ENCODE measurements around the gene ABHD8.

The ABHD8 gene, protein sequence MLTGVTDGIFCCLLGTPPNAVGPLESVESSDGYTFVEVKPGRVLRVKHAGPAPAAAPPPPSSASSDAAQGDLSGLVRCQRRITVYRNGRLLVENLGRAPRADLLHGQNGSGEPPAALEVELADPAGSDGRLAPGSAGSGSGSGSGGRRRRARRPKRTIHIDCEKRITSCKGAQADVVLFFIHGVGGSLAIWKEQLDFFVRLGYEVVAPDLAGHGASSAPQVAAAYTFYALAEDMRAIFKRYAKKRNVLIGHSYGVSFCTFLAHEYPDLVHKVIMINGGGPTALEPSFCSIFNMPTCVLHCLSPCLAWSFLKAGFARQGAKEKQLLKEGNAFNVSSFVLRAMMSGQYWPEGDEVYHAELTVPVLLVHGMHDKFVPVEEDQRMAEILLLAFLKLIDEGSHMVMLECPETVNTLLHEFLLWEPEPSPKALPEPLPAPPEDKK

DNA sequence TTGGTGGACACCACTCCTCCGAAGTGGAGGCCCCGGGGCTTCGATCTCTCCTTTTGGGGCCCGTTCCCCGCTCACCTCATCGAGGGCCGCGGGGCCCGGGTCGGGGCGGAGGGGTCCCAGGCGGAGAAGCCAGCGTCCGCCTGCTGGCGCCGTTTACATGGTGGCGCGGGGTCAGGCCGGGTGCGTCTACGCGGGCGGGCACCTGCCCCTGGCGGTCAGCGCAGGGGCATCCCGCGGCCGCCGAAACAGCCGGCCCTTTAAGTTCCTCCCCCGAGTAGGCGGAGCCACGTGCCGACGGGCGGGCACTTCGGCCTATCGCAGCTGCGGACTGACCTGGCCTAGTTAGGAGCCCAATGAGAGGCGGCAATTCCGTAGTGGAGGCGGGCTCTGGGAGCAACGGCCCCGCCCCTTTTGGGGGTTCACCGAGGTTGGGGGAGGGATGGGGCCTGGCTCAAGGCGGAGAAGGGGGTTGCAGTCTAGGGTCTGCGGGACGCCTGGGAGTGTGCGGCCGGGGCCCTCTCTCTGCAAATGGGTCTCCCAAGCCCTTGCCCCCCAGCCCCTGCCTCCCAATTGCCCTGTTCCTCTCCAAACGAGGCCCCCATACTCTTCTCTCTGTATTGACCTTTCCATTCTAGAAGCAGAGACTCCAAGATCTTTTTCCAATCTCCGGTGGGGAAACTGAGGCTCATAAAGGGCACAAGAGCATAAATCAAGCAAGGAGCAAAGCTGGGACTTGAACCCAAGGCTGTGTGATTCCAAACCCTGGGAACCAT is at the start of gene ABHD8:
Gene ABHD8 (minus strand): TSS at position 259 of the 773 bp plus-strand sequence. CDS start 1,809 bp downstream, outside the sequence.
- DNase-seq, result peak; percentile 97

DNA sequence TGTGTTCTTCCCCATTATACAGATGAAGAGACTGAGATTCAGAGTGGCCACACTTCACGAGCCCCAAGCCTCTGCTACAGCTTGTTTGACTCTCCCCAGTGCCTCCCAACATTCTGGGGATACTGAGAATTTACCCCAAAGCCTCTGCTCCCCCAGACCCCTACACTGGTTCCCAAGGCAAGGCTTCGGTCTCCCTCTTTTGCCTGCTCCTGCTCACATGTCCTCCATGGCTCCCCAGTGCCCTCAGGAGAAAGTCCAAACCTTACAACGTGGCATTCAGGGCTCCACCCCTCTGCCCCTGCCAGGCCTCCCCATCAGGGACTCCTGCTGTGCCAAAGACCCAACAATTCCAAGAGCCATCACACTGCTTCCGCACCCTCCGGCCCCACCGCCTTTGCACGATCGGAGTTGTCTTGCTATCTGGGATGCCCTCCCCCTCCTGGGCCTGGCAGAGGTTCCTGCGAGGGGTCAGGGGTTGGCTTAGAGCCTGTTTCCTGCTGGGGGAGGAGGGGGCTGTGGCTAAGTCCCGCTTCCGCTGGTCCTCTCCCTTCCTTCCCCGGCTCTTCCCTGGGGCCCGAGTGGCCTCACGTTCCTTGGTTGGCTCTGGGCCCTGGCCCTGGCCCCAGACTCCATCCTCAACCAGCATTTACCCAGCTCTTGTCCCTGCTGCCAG is 49.5 kb upstream of the ABHD8 start:
- DNase-seq, result no peak

DNA sequence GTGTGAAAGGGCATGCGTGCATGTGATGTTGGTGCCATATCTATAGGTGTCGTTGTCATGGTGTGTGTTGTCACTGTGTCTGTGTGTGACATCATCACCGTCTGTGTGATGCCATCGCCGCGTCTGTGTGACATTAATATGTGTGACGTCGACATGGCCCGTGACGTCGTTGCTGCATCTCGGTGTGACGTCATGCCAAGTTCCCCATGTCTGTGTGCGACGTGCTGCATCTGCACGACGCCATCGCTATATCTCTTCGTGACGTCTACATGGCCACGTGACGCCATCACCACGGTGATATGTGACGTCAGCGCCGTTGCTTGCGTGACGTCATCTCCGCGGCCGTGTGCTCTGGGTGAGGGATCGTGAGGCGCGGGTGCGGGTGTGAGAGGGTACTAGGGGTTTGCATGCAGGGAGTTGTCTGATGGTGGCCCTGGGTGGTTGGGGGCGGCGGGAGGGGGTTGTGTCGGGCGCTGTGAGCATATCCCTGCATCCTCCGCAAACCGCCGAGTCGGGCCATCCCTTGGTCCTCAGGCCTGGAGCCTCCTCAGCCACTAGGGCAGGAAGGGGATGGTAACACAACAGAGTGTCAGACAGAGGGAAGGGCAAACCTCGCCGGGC is 48.7 kb upstream of the ABHD8 start:
- DNase-seq, result no peak

DNA sequence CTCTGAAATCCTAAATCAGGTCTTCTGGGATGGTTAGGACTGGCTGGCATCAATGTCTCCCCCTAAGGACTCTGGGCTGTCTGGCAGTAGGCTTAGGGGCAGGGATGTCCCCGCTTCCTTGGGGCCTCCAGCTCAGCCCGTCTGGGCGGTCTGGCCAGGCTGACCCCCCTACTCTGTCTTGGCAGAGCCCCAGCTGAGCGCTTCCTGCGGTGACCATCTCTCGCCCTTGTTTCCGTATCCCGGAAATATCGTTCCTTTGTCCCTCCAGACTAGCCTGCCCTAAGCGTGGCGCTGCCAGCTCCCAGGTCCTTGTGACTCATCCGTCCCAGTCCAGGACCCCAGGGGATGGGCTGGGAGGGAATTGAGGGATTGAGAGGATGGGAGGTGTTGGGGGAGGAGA is 45.5 kb upstream of the ABHD8 start:
- DNase-seq, result no peak

DNA sequence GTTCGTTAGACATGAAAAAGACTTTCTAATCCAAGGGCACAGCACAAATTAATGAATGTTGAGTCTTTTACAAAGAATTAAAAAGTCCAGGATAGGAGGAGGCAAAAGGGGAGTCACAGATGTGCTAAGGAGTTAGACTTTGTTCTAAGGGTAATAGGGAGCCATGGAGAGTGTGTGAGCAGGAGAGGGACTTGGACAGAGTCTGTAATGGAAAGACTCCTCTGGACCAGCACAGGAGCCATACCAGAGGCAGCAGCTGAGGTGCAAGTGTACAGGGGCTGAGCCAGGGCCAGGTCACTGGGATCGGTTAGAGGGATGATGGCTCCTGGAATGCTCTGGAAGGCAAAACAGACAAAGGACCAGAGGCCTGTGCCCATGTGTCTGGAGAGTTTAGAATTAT is 44.7 kb upstream of the ABHD8 start:
- no peak for DNase-seq

DNA sequence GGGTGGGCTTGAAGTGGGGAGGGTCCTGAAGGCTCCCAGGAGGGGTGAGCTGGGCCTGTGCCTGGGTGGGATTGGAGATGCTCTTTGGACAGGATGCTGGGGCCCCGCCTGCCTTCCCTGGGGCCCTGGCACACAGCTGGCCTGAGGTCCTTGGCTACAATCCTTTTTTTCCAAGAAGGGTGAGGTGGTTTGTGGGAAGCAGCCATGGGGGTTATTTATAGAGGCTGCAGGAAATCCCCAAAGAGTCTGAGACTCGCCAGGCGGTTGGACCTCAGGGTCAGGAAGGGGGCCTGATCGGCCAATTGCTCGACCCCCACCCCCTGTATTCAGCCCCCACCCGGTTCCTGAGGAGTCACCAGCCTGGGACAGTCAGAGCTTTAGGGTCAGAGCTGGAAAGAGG is 44.1 kb upstream of the ABHD8 start:
- DNase-seq, result no peak

DNA sequence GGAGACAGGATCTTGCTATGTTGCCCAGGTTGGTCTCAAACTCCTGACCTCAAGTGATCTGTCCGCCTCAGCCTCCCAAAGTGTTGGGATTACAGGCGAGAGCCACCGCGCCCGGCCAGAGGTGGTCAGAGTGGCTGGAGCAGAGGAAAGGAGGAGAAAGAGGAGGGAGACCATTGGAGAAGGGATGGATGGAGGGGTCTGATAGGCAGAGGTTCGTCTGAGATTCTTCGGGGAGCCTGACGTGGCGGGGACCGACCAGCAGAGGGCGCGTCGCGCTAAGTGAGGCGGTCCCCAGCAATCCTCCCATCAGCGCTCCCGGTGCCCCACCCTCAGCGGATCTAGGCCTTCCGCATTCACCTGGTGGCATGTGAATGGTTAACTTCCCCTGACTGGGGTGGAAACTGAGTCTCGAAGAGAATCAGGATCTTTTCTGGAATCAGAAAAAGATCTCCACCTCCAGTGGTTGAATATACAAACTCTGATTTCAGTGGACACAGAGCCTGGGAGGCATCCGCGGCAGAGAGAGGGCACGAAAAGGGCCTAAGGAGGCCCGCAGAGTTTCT is 43.0 kb upstream of the ABHD8 start:
- DNase-seq, result peak; percentile 92

DNA sequence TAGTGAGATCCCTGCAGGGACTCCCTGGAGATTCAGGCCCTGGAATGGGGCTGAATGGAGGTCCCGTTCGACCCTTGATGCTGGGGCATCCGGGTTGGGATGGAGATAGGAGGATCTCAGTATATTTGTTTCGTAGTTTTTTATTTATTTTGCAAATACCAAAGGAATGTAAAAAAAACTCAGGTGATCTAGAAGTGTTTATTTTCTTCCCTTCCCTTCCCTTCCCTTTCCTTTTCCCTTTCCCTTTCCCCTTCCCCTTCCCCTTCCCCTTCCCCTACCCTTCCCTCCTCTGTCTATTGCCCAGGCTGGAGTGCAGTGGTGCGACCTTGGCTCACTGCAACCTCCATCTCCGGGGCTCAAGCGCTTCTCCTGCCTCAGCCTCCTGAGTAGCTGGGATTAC is 38.6 kb upstream of the ABHD8 start:
- DNase-seq, result no peak

DNA sequence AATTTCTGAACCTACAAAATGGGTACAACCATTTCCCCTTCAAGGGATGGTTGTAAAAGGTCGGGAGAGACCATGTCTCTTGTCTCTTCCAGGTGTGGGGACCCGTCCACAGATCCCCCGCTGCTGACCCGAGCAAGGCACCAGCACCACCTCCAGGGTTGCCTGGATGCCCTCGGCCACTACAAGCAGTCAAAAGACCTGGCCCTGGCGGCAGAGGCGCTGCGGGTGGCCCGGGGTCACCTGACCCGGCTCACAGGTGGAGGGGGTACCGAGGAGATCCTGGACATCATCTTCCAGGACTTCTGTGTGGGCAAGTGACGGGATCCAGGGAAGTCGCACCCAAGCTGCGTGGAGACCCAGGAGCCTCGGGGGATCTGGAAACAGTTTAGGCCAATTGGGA is 38.2 kb upstream of the ABHD8 start:
- no peak for DNase-seq

DNA sequence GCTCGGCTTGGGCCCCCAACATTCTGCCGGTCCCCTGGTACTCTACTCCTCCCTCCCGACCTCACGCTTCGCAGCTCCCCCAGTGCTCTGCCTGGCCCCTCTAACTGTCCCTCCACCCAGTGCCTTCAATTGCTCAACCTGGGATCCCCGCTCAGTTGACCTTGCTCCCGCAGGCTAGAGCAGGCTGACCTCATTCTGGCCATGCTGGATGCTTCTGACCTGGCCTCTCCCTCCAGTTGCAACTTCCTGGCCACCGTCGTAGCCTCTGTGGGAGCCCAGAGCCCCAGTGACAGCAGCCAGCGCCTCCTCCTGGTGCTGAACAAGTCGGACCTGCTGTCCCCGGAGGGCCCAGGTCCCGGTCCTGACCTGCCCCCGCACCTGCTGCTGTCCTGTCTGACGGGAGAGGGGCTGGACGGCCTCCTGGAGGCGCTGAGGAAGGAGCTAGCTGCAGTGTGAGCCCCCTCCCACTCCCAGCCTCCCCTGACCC is 37.7 kb upstream of the ABHD8 start:
- no peak for DNase-seq

DNA sequence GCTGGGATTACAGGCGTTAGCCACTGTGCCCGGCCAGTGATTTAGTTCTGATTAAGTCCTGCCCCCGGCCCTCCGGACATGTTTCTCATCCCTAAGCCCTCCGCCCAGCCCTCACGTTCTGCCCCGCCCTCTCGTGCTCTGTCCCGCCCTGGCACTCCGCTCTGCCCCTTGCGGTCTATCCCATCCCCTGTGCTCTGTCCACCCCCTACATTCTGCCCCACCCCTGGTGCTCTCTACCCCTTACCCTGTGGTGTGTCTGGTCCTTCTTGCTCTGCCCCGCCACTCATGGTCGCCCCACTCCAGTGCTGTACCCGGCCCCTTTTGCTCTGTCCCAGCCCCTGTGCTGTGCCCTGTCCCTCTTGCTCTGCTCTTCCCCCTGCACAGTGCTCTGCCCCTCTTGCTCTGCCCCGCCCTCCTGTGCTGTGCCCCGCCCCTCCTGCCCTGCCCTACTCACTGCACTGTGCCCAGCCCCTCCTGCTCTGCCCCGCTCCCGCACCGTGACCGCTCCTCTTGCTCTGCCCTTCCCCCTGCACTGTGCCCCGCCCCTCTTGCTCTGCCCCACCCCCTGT is 37.2 kb upstream of the ABHD8 start:
- DNase-seq, result no peak

DNA sequence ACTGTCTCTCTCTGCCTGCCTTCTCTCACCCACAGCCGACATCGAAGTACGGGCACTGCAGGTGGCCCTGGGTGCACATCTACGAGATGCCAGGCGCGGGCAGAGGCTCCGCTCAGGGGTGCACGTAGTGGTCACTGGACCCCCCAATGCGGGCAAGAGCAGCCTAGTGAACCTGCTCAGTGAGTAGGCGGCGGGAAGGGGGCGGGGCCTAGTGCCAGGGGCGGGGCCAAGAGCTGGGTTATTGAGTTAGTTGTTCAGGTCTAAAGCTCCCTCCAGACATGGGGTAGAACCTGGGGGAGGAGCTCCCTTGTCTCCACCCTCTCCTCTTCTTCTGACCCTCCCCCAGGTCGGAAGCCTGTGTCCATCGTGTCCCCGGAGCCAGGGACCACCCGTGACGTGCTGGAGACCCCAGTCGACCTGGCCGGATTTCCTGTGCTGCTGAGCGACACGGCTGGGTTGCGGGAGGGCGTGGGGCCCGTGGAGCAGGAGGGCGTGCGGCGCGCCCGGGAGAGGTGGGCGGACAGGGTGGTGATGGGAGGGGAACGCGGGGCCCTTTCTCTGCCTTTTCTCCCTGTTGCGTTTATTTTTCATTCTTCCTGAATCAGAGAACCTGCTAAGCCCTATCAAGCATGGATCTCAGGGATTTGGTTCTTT is 36.0 kb upstream of the ABHD8 start:
- peak; percentile 76 for DNase-seq

DNA sequence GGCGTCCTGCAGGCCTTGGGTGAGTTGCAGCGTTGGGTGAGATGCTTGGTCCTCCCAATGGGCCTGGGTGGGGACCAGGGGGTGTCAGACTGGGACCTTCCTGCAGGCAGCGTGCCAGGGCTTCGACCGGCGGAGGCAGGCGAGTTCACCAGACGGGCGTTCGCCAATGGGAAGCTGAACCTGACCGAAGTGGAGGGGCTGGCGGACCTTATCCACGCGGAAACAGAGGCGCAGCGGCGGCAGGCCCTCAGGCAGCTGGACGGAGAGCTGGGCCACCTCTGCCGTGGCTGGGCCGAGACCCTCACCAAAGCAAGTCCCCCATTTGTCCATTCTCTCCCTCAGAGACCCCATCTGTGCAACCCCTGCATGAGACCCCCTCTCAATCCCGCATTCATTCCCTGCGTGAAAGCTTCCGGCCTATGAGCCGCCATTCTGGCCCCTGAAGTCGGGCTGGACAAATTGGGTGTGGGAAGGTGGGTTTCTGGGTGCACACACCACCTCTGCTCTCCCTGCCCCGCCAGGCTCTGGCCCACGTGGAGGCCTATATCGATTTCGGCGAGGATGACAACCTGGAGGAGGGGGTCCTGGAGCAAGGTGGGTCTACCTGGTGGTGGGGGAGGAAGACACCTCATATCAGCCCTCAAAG is 35.3 kb upstream of the ABHD8 start:
- DNase-seq, result no peak

DNA sequence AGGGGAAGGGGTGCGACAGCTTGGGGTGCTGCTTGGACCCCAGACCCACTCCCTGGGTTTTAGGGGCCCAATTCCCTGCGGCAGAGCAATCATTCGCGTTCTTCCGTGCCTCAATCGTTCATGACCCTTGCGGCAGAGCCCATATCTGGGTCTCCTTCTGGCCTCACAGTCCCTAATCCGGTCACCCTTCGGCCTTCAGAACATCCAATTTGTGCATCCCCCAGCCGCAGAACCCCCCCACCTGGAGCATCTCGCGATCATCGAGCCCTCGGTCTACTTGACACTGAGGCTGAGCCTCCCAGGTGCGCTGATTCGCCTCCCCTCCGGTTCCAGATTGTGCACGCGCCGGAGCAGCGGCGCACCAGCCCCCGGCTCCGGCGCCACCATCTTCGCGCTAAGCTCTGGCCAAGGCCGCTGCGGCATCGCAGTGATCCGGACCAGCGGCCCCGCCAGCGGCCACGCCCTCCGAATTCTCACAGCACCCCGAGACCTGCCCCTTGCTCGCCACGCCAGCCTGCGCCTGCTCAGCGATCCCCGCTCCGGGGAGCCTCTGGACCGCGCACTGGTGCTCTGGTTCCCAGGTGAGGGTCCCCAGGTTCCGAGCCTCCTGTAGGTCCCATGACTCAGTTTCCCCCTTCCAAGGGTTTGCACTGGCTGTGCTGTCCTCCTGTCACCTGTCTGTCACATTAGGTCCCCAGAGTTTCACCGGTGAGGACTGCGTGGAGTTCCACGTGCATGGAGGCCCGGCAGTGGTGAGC is 34.6 kb upstream of the ABHD8 start:
- peak; percentile 75 for DNase-seq

DNA sequence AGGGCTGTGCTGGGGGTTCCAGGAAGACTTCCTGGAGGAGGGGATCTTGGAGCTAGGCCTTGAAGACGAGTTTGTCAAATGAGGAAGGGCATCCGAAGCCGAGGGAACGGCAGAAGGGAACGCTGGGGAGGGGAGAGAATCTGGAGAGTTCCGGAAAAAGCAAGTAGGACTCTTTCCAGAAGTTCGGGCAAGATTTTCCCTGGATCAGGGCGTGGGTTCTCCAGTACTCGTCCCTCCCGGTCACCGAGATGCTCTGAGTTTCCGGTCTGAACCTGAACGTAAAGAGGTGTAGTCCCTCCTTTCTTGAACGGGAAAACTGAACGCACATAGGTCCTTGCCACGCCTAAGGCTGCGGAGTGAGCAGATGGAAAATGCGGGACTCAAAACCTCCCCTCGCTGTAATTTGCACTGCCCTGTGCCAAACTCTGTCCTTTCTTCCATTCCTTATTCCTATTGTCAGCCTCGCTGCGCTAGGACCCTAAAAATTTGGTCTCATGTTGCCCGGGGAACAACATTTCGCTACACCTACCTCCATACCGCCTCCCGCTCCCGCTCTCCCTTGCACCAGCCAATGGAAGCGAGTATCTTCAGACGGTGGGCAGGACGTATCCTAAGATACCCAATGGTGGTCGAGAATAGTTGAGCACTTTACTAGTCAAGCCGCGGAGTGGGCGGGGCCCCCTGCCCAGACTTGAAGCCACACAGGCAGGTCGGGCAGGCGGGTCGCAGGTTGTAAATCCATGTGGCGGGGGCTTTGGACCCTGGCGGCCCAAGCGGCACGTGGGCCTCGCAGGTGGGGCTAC is 33.8 kb upstream of the ABHD8 start, which contains the start of gene GTPBP3:
Gene GTPBP3 (plus strand): TSS at position 682 of the 803 bp plus-strand sequence. CDS start 59 bp downstream, at position 741.
- DNase-seq, result peak; percentile 99

DNA sequence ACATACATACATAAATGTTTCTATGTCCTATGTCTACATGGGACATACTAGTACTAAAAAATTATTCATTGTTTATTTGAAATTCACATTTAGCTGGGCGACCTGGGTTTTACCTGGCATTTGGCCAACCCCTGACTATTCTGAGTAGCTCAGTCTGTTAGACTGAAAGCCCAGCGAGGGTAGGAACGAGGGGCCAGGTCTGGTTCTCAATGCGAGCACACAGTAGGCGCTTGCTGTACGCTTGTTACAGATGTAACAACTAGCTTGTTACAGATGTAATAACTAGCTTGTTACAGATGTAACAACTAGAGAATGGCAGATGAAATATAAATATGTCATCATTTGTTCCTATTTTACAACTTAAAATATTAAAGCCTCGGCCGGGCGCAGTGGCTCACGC is 32.4 kb upstream of the ABHD8 start:
- DNase-seq, result no peak

DNA sequence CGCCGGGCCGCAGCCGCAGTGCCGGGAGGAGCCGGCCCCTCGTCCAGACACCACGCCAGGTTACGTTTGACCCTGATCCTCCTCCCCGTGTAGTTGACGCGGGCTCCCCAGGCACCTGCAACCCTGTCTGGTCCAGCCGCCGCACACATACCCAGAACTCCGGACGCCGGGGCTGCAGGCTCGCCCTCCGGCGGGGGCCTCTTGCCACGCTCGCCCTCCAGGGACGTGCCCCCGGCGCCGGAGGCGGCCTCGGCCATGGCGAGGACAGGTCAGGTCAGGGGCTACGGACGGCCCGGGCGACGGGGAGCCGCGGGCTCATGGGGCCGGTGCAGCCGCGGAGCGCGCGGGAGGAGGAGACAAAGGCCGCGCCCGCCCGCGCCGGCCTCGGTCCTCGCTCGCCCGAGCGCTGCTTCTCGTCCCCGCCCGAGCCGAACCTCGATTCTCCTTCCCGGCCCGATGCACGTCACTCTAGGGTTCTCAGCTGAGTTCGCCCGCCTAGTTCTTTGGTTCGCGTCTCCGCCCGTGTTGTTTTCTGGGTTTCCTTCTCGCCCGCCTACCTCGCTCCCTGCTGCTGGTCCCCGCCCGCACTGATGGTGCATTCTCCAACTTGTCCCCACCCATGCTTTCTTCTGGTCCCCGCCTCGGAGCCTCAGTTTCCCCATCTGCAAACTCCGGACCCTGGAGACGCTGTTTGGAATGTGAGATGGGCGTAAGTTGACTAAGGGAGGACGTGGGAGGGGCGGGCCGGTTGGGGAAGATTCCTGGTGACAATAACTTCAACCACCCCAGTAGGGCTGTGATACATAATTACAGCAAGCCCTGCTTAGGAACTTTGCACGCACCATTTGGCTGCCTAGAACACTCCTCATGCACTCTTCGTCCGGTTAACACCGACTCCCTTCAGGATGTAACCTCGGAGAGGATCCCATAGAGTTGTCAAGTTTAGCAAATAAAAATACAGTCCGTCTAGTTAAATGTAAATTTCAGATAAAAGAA is 31.5 kb upstream of the ABHD8 start, which contains the start of gene ANO8:
Gene ANO8 (minus strand): TSS at position 442 of the 996 bp plus-strand sequence. CDS start 185 bp downstream, at position 257.
- DNase-seq, result peak; percentile 98
